HL-60 (cell line): Measurements from ENCODE around the gene TMF1.

Experiments used
- CTCF ChIP-seq: IDR thresholded peaks from one replicate; pipeline ENCODE4 v1.5.1; 2011; ENCODE audit warnings: low read length, control low read depth, inconsistent platforms; ENCODE audit not compliant: insufficient read depth
- GABPA ChIP-seq: IDR thresholded peaks from 2 replicates; pipeline ENCODE4 v1.6.1; 2012; ENCODE audit warnings: low read depth

- TF ChIP-seq CTCF (no peak), GABPA (no peak)
These were observed 7.5 kb downstream of the TMF1 start for GRCh38 chr3:69044608-69045007.
